ENCODE data around the gene GLIS1.

Gene GLIS1

DNA sequence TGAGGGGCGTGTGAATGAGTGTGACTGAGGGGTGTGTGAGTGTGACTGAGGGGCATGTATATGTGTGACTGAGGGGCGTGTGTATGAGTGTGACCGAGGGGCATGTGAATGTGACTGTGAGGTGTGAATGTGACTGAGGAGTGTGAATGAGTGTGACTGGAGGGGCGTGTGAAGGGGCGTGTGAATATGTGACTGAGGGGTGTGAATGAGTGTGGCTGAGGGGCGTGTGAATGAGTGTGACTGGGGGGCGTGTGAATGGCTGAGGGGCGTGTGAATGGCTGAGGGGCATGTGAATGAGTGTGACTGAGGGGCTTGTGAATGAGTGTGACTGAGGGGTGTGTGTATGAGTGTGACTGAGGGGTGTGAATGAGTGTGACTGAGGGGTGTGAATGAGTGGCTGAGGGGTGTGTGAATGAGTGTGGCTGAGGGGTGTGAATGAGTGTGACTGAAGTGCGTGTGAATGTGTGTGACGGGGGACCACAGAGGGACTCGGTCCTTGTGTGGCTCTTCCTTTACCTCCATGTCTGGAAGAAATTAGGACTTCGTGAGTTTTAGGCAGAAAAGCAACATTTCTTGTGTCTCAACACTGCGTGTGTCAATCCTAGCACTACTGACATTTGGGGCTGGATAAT lies 105.8 kb downstream of the GLIS1 start:
- no peaks in the 10 kb centered on the region for H3K36me3 Mint-ChIP-seq
- H3K9me3 Mint-ChIP-seq, result no peaks in the 10 kb centered on the region
- no peak overlapping the region for H3K4me3 Mint-ChIP-seq
- H3K27ac Mint-ChIP-seq, result no peak overlapping the region
- ATAC-seq (replicated peaks), result no peak
- no peak for DNase-seq
- no peaks in the 10 kb centered on the region for H3K4me1 Mint-ChIP-seq
- peaks cover 4 to 6% of the 10 kb centered on the region in 2 donors for H3K27me3 Mint-ChIP-seq

DNA sequence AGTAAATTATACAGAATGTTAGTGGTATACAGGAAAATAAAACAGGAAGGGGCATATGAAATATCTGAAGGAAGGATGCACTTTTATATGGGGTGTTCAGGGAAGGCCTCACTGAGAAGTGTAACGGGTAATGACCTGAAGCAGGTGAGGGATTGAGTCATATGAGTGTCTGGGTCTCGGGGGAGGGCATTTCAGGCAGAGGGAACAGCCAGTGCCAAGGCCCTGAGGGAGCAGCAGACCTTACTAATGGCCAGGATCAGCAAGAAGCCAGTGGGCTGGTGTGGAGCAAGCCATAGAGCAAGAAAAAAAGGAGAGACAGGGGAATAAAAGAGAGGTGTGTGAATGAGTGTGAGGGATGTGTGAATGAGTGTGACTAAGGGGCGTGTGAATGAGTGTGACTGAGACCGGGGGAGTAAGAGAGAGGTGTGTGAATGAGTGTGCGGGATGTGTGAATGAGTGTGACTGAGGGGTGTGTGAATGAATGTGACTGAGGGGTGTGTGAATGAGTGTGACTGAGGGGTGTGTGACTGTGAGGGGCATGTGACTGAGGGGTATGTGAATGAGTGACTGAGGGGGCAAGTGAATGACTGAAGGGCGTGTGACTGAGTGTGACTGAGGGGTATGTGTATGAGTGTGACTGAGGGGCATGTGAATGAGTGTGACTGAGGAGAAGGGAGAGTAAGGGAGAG lies 107.2 kb downstream of the GLIS1 start:
- Mint-ChIP-seq H3K9me3 (no peaks in the 10 kb centered on the region), H3K36me3 (no peaks in the 10 kb centered on the region), H3K4me3 (no peak overlapping the region), H3K27ac (no peak overlapping the region), H3K4me1 (no peaks in the 10 kb centered on the region), H3K27me3 (peaks cover 0 to 6% of the 10 kb centered on the region in 2 donors)
- DNase-seq, result no peak
- ATAC-seq (replicated peaks), result no peak

DNA sequence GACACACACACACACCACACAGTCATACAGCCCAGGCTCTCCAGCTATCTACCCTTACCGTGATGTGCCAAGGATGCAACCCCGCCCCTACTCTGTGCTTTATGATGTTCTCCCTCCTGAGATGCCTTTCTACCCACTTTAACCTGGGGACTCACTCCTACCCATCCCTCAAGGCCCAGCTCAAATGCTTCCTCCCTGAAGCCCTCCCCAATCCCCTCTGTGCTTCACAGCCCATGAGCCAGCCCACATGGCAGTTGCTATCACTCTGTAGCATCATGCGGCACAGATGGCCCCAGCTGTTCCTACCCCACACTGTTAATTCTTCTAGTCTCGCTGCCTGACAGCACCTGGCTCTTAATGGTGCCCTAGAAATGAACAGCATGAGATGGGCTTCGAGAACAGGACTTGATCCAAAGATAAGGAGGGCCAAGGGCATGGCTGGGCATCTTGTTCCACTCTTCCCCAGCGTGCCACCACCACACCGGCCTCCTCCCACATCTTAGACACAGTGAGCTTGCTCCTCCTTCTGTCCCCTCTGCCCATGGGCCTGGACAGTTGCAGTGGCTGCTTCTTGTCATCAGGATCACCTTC lies 109.8 kb downstream of the GLIS1 start:
- H3K4me1 Mint-ChIP-seq, result no peaks in the 10 kb centered on the region
- no peak overlapping the region for H3K27ac Mint-ChIP-seq
- DNase-seq (no peak), ATAC-seq (replicated peaks) (no peak)
- H3K4me3 Mint-ChIP-seq, result no peak overlapping the region
- H3K36me3 Mint-ChIP-seq, result no peaks in the 10 kb centered on the region
- no peaks in the 10 kb centered on the region for H3K9me3 Mint-ChIP-seq
- H3K27me3 Mint-ChIP-seq, result peaks cover 0 to 6% of the 10 kb centered on the region in 2 donors

DNA sequence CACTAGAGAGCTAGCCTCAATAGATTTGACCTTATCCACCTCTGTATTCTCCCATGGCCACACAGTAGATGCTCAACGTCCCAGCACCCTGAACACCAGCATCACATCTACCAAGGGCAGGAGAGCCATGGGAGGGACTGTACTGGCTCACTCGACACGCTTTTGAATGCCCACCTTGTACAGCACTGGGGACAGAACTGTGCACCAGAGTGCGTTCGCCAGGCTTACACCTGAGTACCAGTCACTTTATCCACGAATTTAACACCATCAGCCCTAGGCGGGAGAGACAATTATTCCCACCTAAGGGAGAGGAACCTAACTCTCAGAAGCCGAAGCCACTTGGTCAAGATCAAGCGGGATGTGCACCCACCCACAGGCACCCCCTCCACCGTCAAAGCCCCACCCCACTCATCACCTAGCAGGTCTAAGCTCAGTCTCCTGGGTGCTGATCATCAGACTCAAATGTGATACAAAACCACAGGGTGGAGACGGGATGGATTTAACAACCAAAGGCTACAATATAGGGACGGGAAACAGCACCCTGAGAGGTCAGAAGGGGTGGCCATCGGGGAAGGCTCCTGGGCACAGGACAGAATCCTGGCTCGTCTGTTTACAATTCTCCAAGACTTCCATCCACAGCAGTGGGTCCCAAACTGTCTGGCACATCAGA lies 110.5 kb downstream of the GLIS1 start:
- Mint-ChIP-seq H3K27me3 (peaks cover 0 to 6% of the 10 kb centered on the region in 2 donors), H3K27ac (no peak overlapping the region), H3K4me1 (no peaks in the 10 kb centered on the region), H3K9me3 (no peaks in the 10 kb centered on the region), H3K4me3 (no peak overlapping the region), H3K36me3 (no peaks in the 10 kb centered on the region)
- ATAC-seq (replicated peaks) (no peak), DNase-seq (no peak)

DNA sequence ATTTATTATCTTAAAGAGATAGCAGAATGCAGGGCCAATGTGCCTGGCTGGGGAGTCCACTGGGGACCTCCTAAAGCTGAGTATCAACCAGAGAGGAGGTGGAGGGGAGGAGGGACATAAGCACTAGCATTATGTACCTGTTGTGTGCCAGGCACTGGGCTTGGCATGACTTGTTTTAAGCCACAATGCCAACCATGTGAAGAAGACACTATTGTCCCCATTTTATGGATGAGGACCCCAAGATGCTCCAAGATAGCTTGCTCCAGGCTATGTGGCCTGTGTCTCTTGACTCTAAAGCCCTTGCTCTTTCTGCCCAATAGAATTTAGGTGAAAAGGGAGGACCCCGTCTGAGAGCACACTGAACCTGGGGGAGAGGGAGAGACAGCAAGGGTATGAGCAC lies 111.3 kb downstream of the GLIS1 start:
- no peaks in the 10 kb centered on the region for H3K36me3 Mint-ChIP-seq
- no peaks in the 10 kb centered on the region for H3K9me3 Mint-ChIP-seq
- H3K4me1 Mint-ChIP-seq, result no peaks in the 10 kb centered on the region
- H3K4me3 Mint-ChIP-seq, result no peak overlapping the region
- no peak for ATAC-seq (replicated peaks)
- H3K27ac Mint-ChIP-seq, result no peak overlapping the region
- DNase-seq, result no peak
- peaks cover 0 to 6% of the 10 kb centered on the region in 2 donors for H3K27me3 Mint-ChIP-seq

DNA sequence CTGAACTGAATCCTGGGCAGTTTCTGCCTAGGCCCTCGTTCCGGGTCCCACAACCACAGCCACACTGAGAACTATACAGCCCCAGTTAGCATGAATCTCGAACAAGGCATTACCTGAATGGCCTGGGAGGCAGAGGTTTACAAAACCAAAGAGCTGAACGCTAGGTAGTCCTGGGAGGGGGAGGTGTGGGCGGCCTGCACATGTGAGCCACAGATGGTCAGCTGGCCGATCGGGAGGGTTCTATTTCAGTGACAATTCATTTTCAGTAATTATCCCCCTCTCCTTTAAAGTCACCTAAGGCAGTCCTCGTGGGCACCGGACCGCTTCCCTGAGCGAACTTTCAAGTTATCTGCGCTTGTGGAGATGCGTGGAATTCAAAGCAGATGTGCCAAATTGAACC lies 111.9 kb downstream of the GLIS1 start:
- ATAC-seq (replicated peaks) (no peak), DNase-seq (no peak)
- Mint-ChIP-seq H3K27ac (no peak overlapping the region), H3K4me3 (no peak overlapping the region), H3K4me1 (no peaks in the 10 kb centered on the region), H3K9me3 (no peaks in the 10 kb centered on the region), H3K36me3 (no peaks in the 10 kb centered on the region), H3K27me3 (peaks cover 0 to 12% of the 10 kb centered on the region in 2 donors)

DNA sequence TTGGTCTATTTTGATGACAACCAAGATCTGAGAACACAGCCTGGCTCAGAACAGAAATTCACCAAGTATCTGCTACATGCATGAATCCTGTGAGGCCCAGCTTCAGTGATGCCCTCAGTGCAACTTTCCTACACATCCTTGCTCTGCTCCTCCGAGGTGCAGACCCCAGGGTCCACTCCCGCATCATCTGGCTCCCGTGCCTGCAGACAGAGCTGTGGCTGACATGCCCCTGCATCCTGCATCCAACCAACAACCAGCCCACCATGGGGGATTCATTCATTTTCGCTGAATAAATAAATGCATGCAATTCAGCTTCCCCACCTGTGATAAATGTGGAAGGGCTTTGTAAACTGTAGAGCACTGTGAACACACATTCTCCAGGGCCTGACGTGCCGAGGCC lies 112.3 kb downstream of the GLIS1 start:
- Mint-ChIP-seq H3K27me3 (peaks cover 0 to 13% of the 10 kb centered on the region in 2 donors), H3K27ac (no peak overlapping the region), H3K36me3 (no peaks in the 10 kb centered on the region), H3K9me3 (no peaks in the 10 kb centered on the region), H3K4me3 (no peak overlapping the region), H3K4me1 (no peaks in the 10 kb centered on the region)
- no peak for ATAC-seq (replicated peaks)
- no peak for DNase-seq

DNA sequence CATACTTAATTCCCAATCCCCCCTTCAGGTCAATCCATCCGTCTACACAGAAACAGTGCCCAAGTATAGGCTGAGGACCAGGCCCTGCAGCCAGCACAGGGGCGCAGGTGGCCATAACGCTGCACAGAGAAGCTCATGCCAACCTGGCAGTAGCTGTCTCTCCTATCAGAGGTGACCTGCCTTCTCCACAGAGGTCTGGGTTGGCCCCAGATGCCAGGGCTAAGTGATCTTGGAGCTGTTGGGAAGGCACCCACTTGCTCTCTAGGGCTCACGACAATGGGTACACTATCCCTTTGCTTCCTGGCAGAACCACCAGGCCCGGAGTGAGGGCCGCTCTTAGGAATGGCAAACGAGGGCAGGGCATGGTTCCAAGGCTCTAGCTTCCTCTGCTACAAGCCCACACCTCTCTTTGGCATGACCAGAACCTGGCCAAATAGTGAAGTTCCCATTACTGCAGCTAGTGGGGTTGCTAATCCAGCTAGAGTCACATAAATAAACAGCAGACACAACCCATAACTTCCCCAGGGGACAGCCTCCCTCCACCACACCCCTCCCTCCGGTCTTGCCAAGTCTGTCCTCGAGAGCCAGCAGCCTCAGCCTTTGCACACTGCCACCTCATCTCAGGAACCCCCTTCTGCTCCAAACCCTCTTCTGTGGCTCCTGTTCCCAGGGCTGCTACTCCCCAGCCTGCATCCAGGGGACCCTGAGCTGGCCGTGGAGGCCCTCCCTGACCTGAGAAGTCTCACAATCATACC lies 113.0 kb downstream of the GLIS1 start:
- DNase-seq (no peak), ATAC-seq (replicated peaks) (no peak)
- Mint-ChIP-seq H3K36me3 (no peaks in the 10 kb centered on the region), H3K27ac (no peak overlapping the region), H3K4me1 (no peaks in the 10 kb centered on the region), H3K27me3 (peaks cover 0 to 13% of the 10 kb centered on the region in 2 donors), H3K4me3 (no peak overlapping the region), H3K9me3 (no peaks in the 10 kb centered on the region)

DNA sequence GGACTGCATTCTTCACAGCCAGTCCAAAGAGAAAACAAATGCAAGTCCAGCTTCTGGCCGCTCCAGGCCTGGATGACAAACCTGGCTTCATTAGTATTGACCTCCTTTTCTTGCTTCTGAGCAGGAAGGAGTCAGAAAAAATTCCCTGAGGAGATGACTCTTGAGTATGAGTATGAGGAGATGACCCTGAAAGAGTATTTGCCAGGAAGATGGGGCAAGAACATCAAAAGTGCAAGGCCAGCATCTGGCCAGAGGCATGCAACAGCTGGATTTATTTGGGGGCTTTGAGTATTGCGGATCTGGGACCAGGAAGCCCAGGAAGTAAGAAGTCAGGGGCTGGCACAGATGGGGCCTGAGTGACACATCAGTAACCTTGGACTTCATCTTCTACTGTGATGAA lies 113.9 kb downstream of the GLIS1 start:
- Mint-ChIP-seq H3K27ac (no peak overlapping the region), H3K36me3 (no peaks in the 10 kb centered on the region), H3K27me3 (peaks cover 0 to 13% of the 10 kb centered on the region in 2 donors), H3K4me3 (no peak overlapping the region), H3K9me3 (no peaks in the 10 kb centered on the region), H3K4me1 (no peaks in the 10 kb centered on the region)
- DNase-seq (no peak), ATAC-seq (replicated peaks) (no peak)

DNA sequence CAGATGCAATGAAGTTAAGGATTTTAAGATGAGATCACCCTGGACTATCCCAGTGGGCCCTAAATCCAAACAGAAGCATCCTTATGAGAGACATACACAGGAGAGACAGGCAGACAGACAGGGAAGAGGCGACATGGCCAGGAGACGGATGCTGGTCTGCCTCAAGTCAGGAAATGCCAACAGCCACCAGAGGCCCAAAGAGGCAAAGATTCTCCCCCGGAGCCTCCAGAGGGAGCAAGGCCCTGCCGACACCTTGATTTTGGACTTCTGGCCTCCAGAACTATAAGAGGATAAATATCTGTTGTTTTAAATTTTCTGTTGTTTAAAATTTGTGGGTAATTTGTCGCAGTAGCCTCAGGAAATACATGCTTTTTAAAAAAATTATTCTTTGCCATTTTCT lies 116.4 kb downstream of the GLIS1 start:
- H3K27me3 Mint-ChIP-seq, result peaks cover 0 to 7% of the 10 kb centered on the region in 2 donors
- no peaks in the 10 kb centered on the region for H3K9me3 Mint-ChIP-seq
- no peak overlapping the region for H3K4me3 Mint-ChIP-seq
- H3K27ac Mint-ChIP-seq, result no peak overlapping the region
- no peak for ATAC-seq (replicated peaks)
- peaks cover 0 to 8% of the 10 kb centered on the region in 2 donors for H3K4me1 Mint-ChIP-seq
- no peak for DNase-seq
- H3K36me3 Mint-ChIP-seq, result no peaks in the 10 kb centered on the region

DNA sequence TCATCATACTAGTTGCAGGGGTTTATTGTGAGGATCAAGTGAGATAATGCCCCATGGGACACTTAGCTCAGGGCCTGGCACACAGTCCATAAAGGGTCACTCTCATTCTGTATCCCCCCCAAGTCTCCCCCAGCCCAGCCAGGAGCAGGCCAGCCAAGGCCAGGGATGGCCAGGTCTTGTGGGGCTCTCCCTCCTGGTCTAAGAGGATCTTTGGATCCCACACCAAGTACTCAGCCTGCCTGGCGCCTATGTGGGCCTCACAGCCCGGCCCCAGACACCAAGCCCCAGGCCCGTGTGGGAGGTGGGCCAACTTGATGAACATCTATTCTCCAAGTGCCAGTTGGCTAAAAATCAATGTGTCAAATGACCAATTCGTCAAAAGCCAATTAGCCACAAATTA lies 117.8 kb downstream of the GLIS1 start:
- H3K9me3 Mint-ChIP-seq, result no peaks in the 10 kb centered on the region
- no peaks in the 10 kb centered on the region for H3K36me3 Mint-ChIP-seq
- H3K27me3 Mint-ChIP-seq, result peaks cover 0 to 7% of the 10 kb centered on the region in 2 donors
- ATAC-seq (replicated peaks), result no peak
- peaks cover 0 to 8% of the 10 kb centered on the region in 2 donors for H3K4me1 Mint-ChIP-seq
- no peak overlapping the region for H3K4me3 Mint-ChIP-seq
- no peak for DNase-seq
- H3K27ac Mint-ChIP-seq, result no peak overlapping the region

DNA sequence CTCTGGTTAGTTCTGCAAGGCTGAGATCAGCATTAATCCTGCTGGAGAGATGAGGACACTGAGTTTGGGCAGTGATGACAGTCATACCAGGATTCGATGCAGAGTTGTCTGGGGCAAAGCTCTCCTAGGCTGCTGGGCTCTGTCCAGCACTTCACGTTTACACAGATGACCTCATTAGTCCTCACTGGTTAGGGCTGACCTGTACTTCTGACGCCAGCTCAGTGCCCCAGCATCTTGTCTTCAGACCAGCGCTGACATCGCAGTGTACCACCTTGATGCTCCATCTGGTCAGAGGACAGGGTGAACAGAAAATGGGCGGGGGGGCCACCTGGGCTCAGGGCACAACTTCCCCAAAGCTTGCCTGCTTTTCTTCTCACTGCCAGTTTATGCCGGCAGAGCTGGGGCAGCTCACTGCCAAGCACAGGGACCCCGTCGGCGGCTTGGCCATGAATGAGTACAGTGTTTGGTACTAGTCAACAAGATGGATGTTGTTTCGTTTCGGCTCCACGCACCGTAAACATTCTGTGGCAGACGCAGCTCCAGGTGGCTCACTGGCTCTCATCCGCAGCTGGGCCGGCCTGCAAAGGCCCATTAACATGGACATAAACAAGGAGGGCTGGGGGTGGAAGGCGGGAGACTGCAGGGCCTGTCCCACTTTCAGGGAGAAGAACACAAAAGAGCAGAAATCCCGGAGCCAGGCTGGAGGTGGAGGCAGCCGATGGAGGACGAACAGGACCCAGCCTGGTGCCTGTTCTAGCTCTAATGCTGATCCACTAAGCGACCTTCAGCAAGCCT lies 118.7 kb downstream of the GLIS1 start:
- Mint-ChIP-seq H3K9me3 (no peaks in the 10 kb centered on the region), H3K27ac (no peak overlapping the region), H3K4me1 (peaks cover 0 to 8% of the 10 kb centered on the region in 2 donors), H3K36me3 (no peaks in the 10 kb centered on the region), H3K27me3 (peaks cover 0 to 7% of the 10 kb centered on the region in 2 donors), H3K4me3 (no peak overlapping the region)
- no peak for ATAC-seq (replicated peaks)
- no peak for DNase-seq

DNA sequence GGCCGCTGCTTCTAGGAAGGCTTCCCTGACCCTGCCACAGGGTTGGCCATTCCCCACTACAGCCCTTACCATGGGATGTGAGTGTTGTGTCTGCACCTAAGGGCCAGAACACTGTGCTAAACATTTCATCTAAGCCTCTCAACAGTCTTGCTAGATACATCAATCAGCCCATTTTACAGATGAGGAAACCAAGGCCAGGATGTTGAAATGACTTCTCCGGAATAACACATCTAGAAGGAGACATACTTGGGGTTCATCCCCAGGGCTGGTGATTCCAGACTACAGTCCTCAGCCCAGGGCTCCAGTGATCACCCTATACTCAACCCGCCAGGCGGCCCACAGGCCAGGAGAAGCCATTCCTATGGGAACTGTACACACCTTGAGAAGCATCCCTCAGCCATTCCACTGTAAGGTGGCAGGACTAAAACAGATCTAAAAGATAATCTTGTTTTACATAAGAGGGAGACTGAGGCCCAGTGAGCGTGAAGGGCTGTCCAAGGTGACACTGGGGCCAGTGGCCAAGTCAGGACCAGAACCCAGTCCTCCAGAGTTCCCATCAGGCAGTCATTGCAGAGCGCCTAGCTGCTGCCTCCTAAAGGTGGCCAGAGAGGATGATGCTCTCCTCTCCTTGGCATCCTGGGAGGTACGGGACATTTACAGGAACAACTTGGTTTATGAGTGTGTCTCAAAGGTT lies 119.5 kb downstream of the GLIS1 start:
- Mint-ChIP-seq H3K4me1 (peaks cover 0 to 8% of the 10 kb centered on the region in 2 donors), H3K4me3 (no peak overlapping the region), H3K27ac (no peak overlapping the region), H3K9me3 (no peaks in the 10 kb centered on the region), H3K27me3 (peaks cover 0 to 7% of the 10 kb centered on the region in 2 donors), H3K36me3 (no peaks in the 10 kb centered on the region)
- no peak for DNase-seq
- ATAC-seq (replicated peaks), result no peak

Measured in stimulated activated naive B cell treated with anti-CD40 and anti-IgM and Interleukin-4, amounts not matched to agents 10 μg/mL and 1 μg/mL and 100 μg/mL, for 72 hours (primary cell).